GM19043 (cell line): Measurements from ENCODE around the gene PCDHA1.
"Not testable (repeated sequence)": the region's sequence is repeated elsewhere in the genome, so short reads cannot be mapped to it uniquely, and the experiment has no call there.

Source experiments
- ATAC-seq: cut with Tn5 transposase; IDR thresholded peaks from one replicate; pipeline ENCODE4 v1.9.1; 2021; ENCODE audit warnings: low read depth; ENCODE audit not compliant: unreplicated experiment

Gene PCDHA1

GRCh38 chr5:140848139-140849102, 62.5 kb downstream of the PCDHA1 start, which contains the start of gene PCDHA9:
Gene PCDHA9 (plus strand): TSS chr5:140848382. CDS start chr5:140848496, 114 bp downstream.
- ATAC-seq, result not testable (repeated sequence)

- ATAC-seq, result not testable (repeated sequence)
Observed at GRCh38 chr5:140849831-140850634, 64.1 kb downstream of the PCDHA1 start.

GRCh38 chr5:140855772-140856674, 70.1 kb downstream of the PCDHA1 start, which contains the start of gene PCDHA10:
Gene PCDHA10 (plus strand): TSS chr5:140855897. CDS start chr5:140856049, 152 bp downstream.
- no peak for ATAC-seq

GRCh38 chr5:140857177-140857986, 71.4 kb downstream of the PCDHA1 start:
- ATAC-seq, result no peak

GRCh38 chr5:140857987-140858240, 72.0 kb downstream of the PCDHA1 start:
- ATAC-seq, result no peak

- no peak for ATAC-seq
Observed at GRCh38 chr5:140862441-140863295, 76.7 kb downstream of the PCDHA1 start.

GRCh38 chr5:140868721-140869554, 83.0 kb downstream of the PCDHA1 start, which contains the start of gene PCDHA11:
Gene PCDHA11 (plus strand): TSS chr5:140868957. CDS start chr5:140869104, 147 bp downstream.
- ATAC-seq, result no peak

- ATAC-seq, result no peak
Observed at GRCh38 chr5:140869555-140869886, 83.6 kb downstream of the PCDHA1 start.

- ATAC-seq, result no peak
Observed at GRCh38 chr5:140870221-140871201, 84.6 kb downstream of the PCDHA1 start.

GRCh38 chr5:140875085-140876065, 89.4 kb downstream of the PCDHA1 start, which contains the start of gene PCDHA12:
Gene PCDHA12 (plus strand): TSS chr5:140875308. CDS start chr5:140875473, 165 bp downstream.
- ATAC-seq, result no peak

- not testable (repeated sequence) for ATAC-seq
Observed at GRCh38 chr5:140876541-140877261, 90.8 kb downstream of the PCDHA1 start.

GRCh38 chr5:140877262-140877581, 91.3 kb downstream of the PCDHA1 start:
- ATAC-seq, result no peak

- ATAC-seq, result no peak
Observed at GRCh38 chr5:140881889-140882590, 96.1 kb downstream of the PCDHA1 start, which contains the start of gene PCDHA13. Gene PCDHA13 (plus strand): TSS chr5:140882124. CDS start chr5:140882269, 145 bp downstream.

- ATAC-seq, result no peak
Observed at GRCh38 chr5:140882591-140882899, 96.6 kb downstream of the PCDHA1 start.
